SJSA1 (cell line): ENCODE data around the gene SIPA1L3. TPM values are rescaled to one million over a fixed set of nuclear protein-coding genes. Genes with fewer than 3 reads are reported as not detected.
A peak's percentile ranks its signal among the peaks of the same experiment; 100 is the strongest.
"Not testable (repeated sequence)": the region's sequence is repeated elsewhere in the genome, so short reads cannot be mapped to it uniquely, and the experiment has no call there.

Source experiments
- DNase-seq, 2 experiments: peaks; one replicate each; pipeline ENCODE4 v3.0.0-alpha.2; 2015 to 2020; ENCODE audit warnings: low spot score in 2 of 2, low read depth in 1 of 2
- H3K27ac ChIP-seq: fragments of 250-450 bp; sonication (Bioruptor Pico); 2 replicates; pipeline ENCODE4 v1.5.1; 2020; ENCODE audit warnings: mild to moderate bottlenecking, moderate library complexity
- H3K27me3 ChIP-seq: fragments of 250-450 bp; sonication (Bioruptor Pico); replicated peaks from 2 replicates; pipeline ENCODE4 v1.5.1; 2020; ENCODE audit warnings: mild to moderate bottlenecking, moderate library complexity
- H3K36me3 ChIP-seq: fragments of 250-450 bp; sonication (Bioruptor Pico); 2 replicates; pipeline ENCODE4 v1.5.1; 2020; ENCODE audit warnings: mild to moderate bottlenecking
- H3K4me1 ChIP-seq: fragments of 250-450 bp; sonication (Bioruptor Pico); replicated peaks from 2 replicates; pipeline ENCODE4 v1.6.1; 2021; ENCODE audit warnings: mild to moderate bottlenecking
- H3K4me3 ChIP-seq: fragments of 250-450 bp; sonication (Bioruptor Pico); 2 replicates; pipeline ENCODE4 v1.5.1; 2020; ENCODE audit warnings: mild to moderate bottlenecking
- H3K9me3 ChIP-seq: fragments of 250-450 bp; sonication (Bioruptor Pico); replicated peaks from 2 replicates; pipeline ENCODE4 v1.5.1; 2020; ENCODE audit warnings: mild to moderate bottlenecking
- total RNA-seq: library from RNA; depleted of rRNA; stranded (reverse); fragments of >200 nt; shearing (Covaris generic); gene quantifications from 2 replicates; pipeline ENCODE4 v1.2.3, GENCODE V29; 2014; rRNA removed

The SIPA1L3 gene
- total RNA-seq = 9.3 and 14.9 TPM in 2 replicates

- H3K36me3 ChIP-seq = peaks cover 9% of the 10 kb centered on the region
Observed at GRCh38 chr19:37906869-37907734, at the start of gene SIPA1L3. TSS of gene SIPA1L3 (plus strand) at chr19:37907208. CDS start at chr19:38081566, 174,358 bp downstream.

GRCh38 chr19:37864501-37864900 lies 42.5 kb upstream of the SIPA1L3 start:
- DNase-seq = no peak
- no peak overlapping the region for H3K27ac ChIP-seq
- no peaks in the 10 kb centered on the region for H3K36me3 ChIP-seq
- H3K9me3 ChIP-seq = peaks cover 5% of the 10 kb centered on the region
- no peaks in the 10 kb centered on the region for H3K27me3 ChIP-seq
- no peaks in the 10 kb centered on the region for H3K4me1 ChIP-seq
- no peak overlapping the region for H3K4me3 ChIP-seq

More at GRCh38 chr19:37906869-37907734, at the start of gene SIPA1L3:
- no peaks in the 10 kb centered on the region for H3K27me3 ChIP-seq
- no peaks in the 10 kb centered on the region for H3K9me3 ChIP-seq
- H3K27ac ChIP-seq = peak within 1 kb of the TSS; percentile 34
- peak; percentile 91 to 96 for DNase-seq
- peak within 1 kb of the TSS; percentile 87 for H3K4me3 ChIP-seq
- H3K4me1 ChIP-seq = peaks cover 14% of the 10 kb centered on the region

GRCh38 chr19:37865930-37866329 lies 41.1 kb upstream of the SIPA1L3 start:
- not testable (repeated sequence) for H3K27me3 ChIP-seq

GRCh38 chr19:37867831-37868230 lies 39.2 kb upstream of the SIPA1L3 start:
- Histone ChIP-seq H3K4me3 (no peak overlapping the region), H3K4me1 (no peaks in the 10 kb centered on the region), H3K27ac (no peak overlapping the region), H3K27me3 (no peaks in the 10 kb centered on the region), H3K9me3 (peaks cover 7% of the 10 kb centered on the region), H3K36me3 (no peaks in the 10 kb centered on the region)
- no peak for DNase-seq

More at GRCh38 chr19:37865930-37866329, 41.1 kb upstream of the SIPA1L3 start:
- not testable (repeated sequence) for H3K9me3 ChIP-seq, DNase-seq, H3K4me3 ChIP-seq, H3K27ac ChIP-seq, H3K4me1 ChIP-seq, H3K36me3 ChIP-seq

- H3K27ac ChIP-seq = no peak overlapping the region
- DNase-seq = no peak
- H3K36me3 ChIP-seq = no peaks in the 10 kb centered on the region
- no peaks in the 10 kb centered on the region for H3K4me1 ChIP-seq
- H3K9me3 ChIP-seq = peaks cover 3% of the 10 kb centered on the region
- H3K27me3 ChIP-seq = no peaks in the 10 kb centered on the region
- no peak overlapping the region for H3K4me3 ChIP-seq
Observed at GRCh38 chr19:37869766-37870340, 37.2 kb upstream of the SIPA1L3 start.

- Histone ChIP-seq H3K9me3 (peaks cover 3% of the 10 kb centered on the region), H3K36me3 (no peaks in the 10 kb centered on the region), H3K4me1 (no peaks in the 10 kb centered on the region), H3K27me3 (no peaks in the 10 kb centered on the region), H3K4me3 (no peak overlapping the region), H3K27ac (no peak overlapping the region)
- DNase-seq = no peak
Observed at GRCh38 chr19:37872383-37872782, 34.6 kb upstream of the SIPA1L3 start.

GRCh38 chr19:37874784-37875183 lies 32.2 kb upstream of the SIPA1L3 start:
- H3K9me3 ChIP-seq = peaks cover 3% of the 10 kb centered on the region
- no peaks in the 10 kb centered on the region for H3K27me3 ChIP-seq
- no peaks in the 10 kb centered on the region for H3K36me3 ChIP-seq
- no peak overlapping the region for H3K27ac ChIP-seq
- H3K4me3 ChIP-seq = no peak overlapping the region
- no peak for DNase-seq
- no peaks in the 10 kb centered on the region for H3K4me1 ChIP-seq

GRCh38 chr19:37876032-37876431 lies 31.0 kb upstream of the SIPA1L3 start:
- H3K4me3 ChIP-seq = no peak overlapping the region
- H3K27me3 ChIP-seq = no peaks in the 10 kb centered on the region
- DNase-seq = no peak
- H3K36me3 ChIP-seq = no peaks in the 10 kb centered on the region
- H3K9me3 ChIP-seq = peaks cover 6% of the 10 kb centered on the region
- H3K27ac ChIP-seq = no peak overlapping the region
- H3K4me1 ChIP-seq = no peaks in the 10 kb centered on the region

GRCh38 chr19:37877147-37877546 lies 29.9 kb upstream of the SIPA1L3 start:
- DNase-seq = no peak
- Histone ChIP-seq H3K27ac (no peak overlapping the region), H3K27me3 (no peaks in the 10 kb centered on the region), H3K36me3 (no peaks in the 10 kb centered on the region), H3K4me1 (no peaks in the 10 kb centered on the region), H3K4me3 (no peak overlapping the region), H3K9me3 (peaks cover 6% of the 10 kb centered on the region; the same call in 1 of the 2 replicates)

- Histone ChIP-seq H3K4me1 (no peaks in the 10 kb centered on the region), H3K27me3 (no peaks in the 10 kb centered on the region), H3K36me3 (no peaks in the 10 kb centered on the region), H3K27ac (no peak overlapping the region), H3K9me3 (peaks cover 6% of the 10 kb centered on the region; the same call in 1 of the 2 replicates), H3K4me3 (no peak overlapping the region)
- DNase-seq = no peak
Observed at GRCh38 chr19:37885392-37885791, 21.6 kb upstream of the SIPA1L3 start.

GRCh38 chr19:37886571-37886970 lies 20.4 kb upstream of the SIPA1L3 start:
- Histone ChIP-seq H3K4me3 (no peak overlapping the region), H3K27me3 (no peaks in the 10 kb centered on the region), H3K36me3 (no peaks in the 10 kb centered on the region), H3K9me3 (peaks cover 3% of the 10 kb centered on the region; the same call in 1 of the 2 replicates), H3K4me1 (no peaks in the 10 kb centered on the region), H3K27ac (no peak overlapping the region)
- no peak for DNase-seq

- no peak overlapping the region for H3K27ac ChIP-seq
- no peaks in the 10 kb centered on the region for H3K36me3 ChIP-seq
- 0 out of 2 replicates have a peak, but pooled peaks cover 2% of the 10 kb centered on the region for H3K9me3 ChIP-seq
- H3K4me1 ChIP-seq = no peaks in the 10 kb centered on the region
- DNase-seq = no peak
- no peaks in the 10 kb centered on the region; the same call in 1 of the 2 replicates for H3K27me3 ChIP-seq
- no peak overlapping the region for H3K4me3 ChIP-seq
Observed at GRCh38 chr19:37893845-37894575, 13.0 kb upstream of the SIPA1L3 start.

GRCh38 chr19:37896180-37896579 lies 10.8 kb upstream of the SIPA1L3 start:
- Histone ChIP-seq H3K36me3 (no peaks in the 10 kb centered on the region), H3K9me3 (0 out of 2 replicates have a peak, but pooled peaks cover 2% of the 10 kb centered on the region), H3K27ac (no peak overlapping the region), H3K4me1 (no peaks in the 10 kb centered on the region), H3K4me3 (no peak overlapping the region), H3K27me3 (no peaks in the 10 kb centered on the region; the same call in 1 of the 2 replicates)
- DNase-seq = no peak
